H1 (cell line): ENCODE results near the gene SAMD14. TPM values are rescaled to one million over a fixed set of nuclear protein-coding genes. Genes with fewer than 3 reads are reported as not detected.

ENCODE experiments used
- CTCF ChIA-PET: fragments of 300-600 bp; sonication (Branson Sonifier 250); formaldehyde crosslinking; loops from one replicate; lab custom pipeline; 2021; ENCODE audit not compliant: partially characterized antibody; lab: Charles Lee
- POLR2A ChIA-PET: fragments of 300-600 bp; sonication (Branson Sonifier 250); formaldehyde crosslinking; loops from one replicate; lab custom pipeline; 2021; ENCODE audit warnings: inconsistent platforms; ENCODE audit not compliant: partially characterized antibody; lab: Charles Lee
- DNase-seq, 2 experiments: peaks; one replicate each; pipeline versions ENCODE4 v3.0.0 to v3.0.0-alpha.2; 2010 to 2022; ENCODE audit warnings: low spot score in 2 of 2, low read depth in 1 of 2, mixed read lengths in 1 of 2
- FAIRE-seq: peaks from 2 replicates; lab custom pipeline; 2011; peaks lifted over from hg19 to GRCh38; lab: Jason Lieb, UNC
- H2AFZ ChIP-seq: 2 replicates; pipeline ENCODE4 v1.8.1; 2012; ENCODE audit warnings: low read length, inconsistent platforms
- H2AK5ac ChIP-seq: 2 replicates; pipeline ENCODE4 v1.6.1; 2013; ENCODE audit warnings: low read depth, low read length
- H2BK120ac ChIP-seq: replicated peaks from 2 replicates; pipeline ENCODE3; 2013; ENCODE audit warnings: low read depth, low read length, inconsistent platforms
- H2BK12ac ChIP-seq: 2 replicates; pipeline ENCODE4 v1.6.1; 2013; ENCODE audit warnings: low read depth, low read length
- H2BK15ac ChIP-seq: 2 replicates; pipeline ENCODE4 v1.6.1; 2013; ENCODE audit warnings: low read length
- H2BK20ac ChIP-seq: 2 replicates; pipeline ENCODE4 v1.6.1; 2013; ENCODE audit warnings: low read length
- H2BK5ac ChIP-seq: 2 replicates; pipeline ENCODE4 v1.6.1; 2013; ENCODE audit warnings: low read depth, low read length
- H3K14ac ChIP-seq: 2 replicates; pipeline ENCODE4 v1.6.1; 2013; ENCODE audit warnings: inconsistent platforms; ENCODE audit not compliant: insufficient read length
- H3K18ac ChIP-seq: 2 replicates; pipeline ENCODE4 v1.6.1; 2013; ENCODE audit warnings: low read length; ENCODE audit errors: extremely low read depth
- H3K23ac ChIP-seq: 2 replicates; pipeline ENCODE4 v1.6.1; 2013; ENCODE audit warnings: inconsistent platforms; ENCODE audit not compliant: insufficient read length
- H3K23me2 ChIP-seq: 2 replicates; pipeline ENCODE4 v1.6.1; 2013; ENCODE audit warnings: low read depth, low read length
- H3K27ac ChIP-seq: 2 replicates; pipeline ENCODE4 v1.6.1; 2011; ENCODE audit warnings: low read depth, low read length, inconsistent platforms
- H3K27me3 ChIP-seq, 4 experiments: replicated peaks in 1 of 4; 1 replicate in 1 of 4; 2 replicates in 3 of 4; pipeline versions ENCODE4 v1.6.1 to v1.8.1; 2011 to 2013; ENCODE audit warnings: low read length in 3 of 4, mild to moderate bottlenecking in 3 of 4, inconsistent platforms in 2 of 4, mixed read lengths in 2 of 4, moderate library complexity in 1 of 4; ENCODE audit not compliant: control insufficient read depth in 3 of 4, insufficient read depth in 3 of 4; ENCODE audit errors: extremely low read depth in 1 of 4
- H3K36me3 ChIP-seq, 4 experiments: 2 replicates each; pipeline versions ENCODE4 v1.6.1 to v1.8.1; 2011 to 2013; ENCODE audit warnings: mild to moderate bottlenecking in 4 of 4, low read length in 3 of 4, moderate library complexity in 2 of 4, control low read depth in 1 of 4, inconsistent platforms in 1 of 4; ENCODE audit not compliant: insufficient read depth in 4 of 4, control insufficient read depth in 2 of 4
- H3K4ac ChIP-seq: replicated peaks from 2 replicates; pipeline ENCODE3; 2013; ENCODE audit warnings: low read length, low read depth, mixed read lengths, inconsistent platforms; ENCODE audit not compliant: insufficient read length
- H3K4me1 ChIP-seq, 4 experiments: replicated peaks in 1 of 4; 1 replicate in 1 of 4; 2 replicates in 3 of 4; pipeline versions ENCODE4 v1.6.1 to v1.8.1; 2011 to 2013; ENCODE audit warnings: low read length in 3 of 4, inconsistent platforms in 2 of 4, mixed read lengths in 1 of 4; ENCODE audit not compliant: insufficient read depth in 4 of 4, control insufficient read depth in 3 of 4
- H3K4me2 ChIP-seq, 2 experiments: 2 replicates each; pipeline versions ENCODE4 v1.6.1 to v1.8.1; 2011 to 2013; ENCODE audit warnings: low read depth in 2 of 2, low read length in 2 of 2, control low read depth in 1 of 2, inconsistent platforms in 1 of 2, mild to moderate bottlenecking in 1 of 2; ENCODE audit not compliant: insufficient read depth in 1 of 2
- H3K4me3 ChIP-seq, 4 experiments: fragments of 200-600, 300-600 bp in 1 of 4; sonication (generic), shearing (Covaris generic), sonication (Bioruptor Twin) in 1 of 4; 2 replicates each; pipeline versions ENCODE4 v1.5.1 to v1.8.1; 2011 to 2016; ENCODE audit warnings: low read length in 4 of 4, low read depth in 3 of 4, control low read depth in 2 of 4, inconsistent platforms in 2 of 4, mild to moderate bottlenecking in 2 of 4, mixed read lengths in 1 of 4, moderate library complexity in 1 of 4; ENCODE audit not compliant: insufficient read depth in 2 of 4; ENCODE audit errors: extremely low read depth in 1 of 4
- H3K56ac ChIP-seq: replicated peaks from 2 replicates; pipeline ENCODE3; 2013; ENCODE audit warnings: low read depth, mild to moderate bottlenecking, mixed read lengths, low read length, inconsistent platforms; ENCODE audit not compliant: insufficient read length
- H3K79me1 ChIP-seq: 2 replicates; pipeline ENCODE4 v1.6.1; 2013; ENCODE audit warnings: low read depth, low read length, control low read depth
- H3K79me2 ChIP-seq, 2 experiments: 2 replicates each; pipeline versions ENCODE4 v1.6.1 to v1.8.1; 2012 to 2013; ENCODE audit warnings: low read length in 2 of 2, mild to moderate bottlenecking in 2 of 2, inconsistent platforms in 1 of 2; ENCODE audit not compliant: insufficient read depth in 2 of 2, control insufficient read depth in 1 of 2
- H3K9ac ChIP-seq, 4 experiments: replicated peaks in 1 of 4; 1 replicate in 1 of 4; 2 replicates in 3 of 4; pipeline versions ENCODE4 v1.6.1 to v1.8.1; 2011 to 2013; ENCODE audit warnings: low read depth in 3 of 4, low read length in 3 of 4, control low read depth in 2 of 4, mild to moderate bottlenecking in 2 of 4, moderate library complexity in 2 of 4, inconsistent platforms in 1 of 4; ENCODE audit errors: extremely low read depth in 1 of 4
- H3K9me3 ChIP-seq, 2 experiments: 2 replicates each; pipeline versions ENCODE4 v1.6.1 to v1.8.1; 2012 to 2013; ENCODE audit warnings: mild to moderate bottlenecking in 2 of 2, moderate library complexity in 2 of 2, control low read depth in 1 of 2, inconsistent platforms in 1 of 2, low read depth in 1 of 2, low read length in 1 of 2, mixed read lengths in 1 of 2; ENCODE audit not compliant: insufficient read depth in 2 of 2
- H4K20me1 ChIP-seq, 2 experiments: replicated peaks in 1 of 2; 2 replicates each; pipeline versions ENCODE3 to v1.8.1; 2011 to 2013; ENCODE audit warnings: inconsistent platforms in 2 of 2, low read length in 2 of 2, mild to moderate bottlenecking in 1 of 2; ENCODE audit not compliant: insufficient read depth in 2 of 2, control insufficient read depth in 1 of 2
- H4K5ac ChIP-seq: 2 replicates; pipeline ENCODE4 v1.6.1; 2013; ENCODE audit warnings: low read length, low read depth, mixed read lengths, inconsistent platforms; ENCODE audit not compliant: insufficient read length
- H4K8ac ChIP-seq: 2 replicates; pipeline ENCODE4 v1.8.0; 2013; ENCODE audit warnings: mild to moderate bottlenecking, moderate library complexity, low read length, inconsistent platforms; ENCODE audit not compliant: insufficient read depth; ENCODE audit errors: extremely low read depth
- H4K91ac ChIP-seq: replicated peaks from 2 replicates; pipeline ENCODE3; 2013; ENCODE audit warnings: low read length, mixed read lengths, inconsistent platforms; ENCODE audit not compliant: insufficient read length
- CHD2 ChIP-seq: IDR thresholded peaks from 2 replicates; pipeline ENCODE4 v1.6.1; 2012; ENCODE audit warnings: low read length, improper control_type of control experiment
- CTBP2 ChIP-seq: IDR thresholded peaks from 2 replicates; pipeline ENCODE4 v1.7.0; 2011; ENCODE audit warnings: borderline replicate concordance, mild to moderate bottlenecking, moderate library complexity, mixed read lengths, low read length; ENCODE audit not compliant: insufficient read depth, insufficient read length
- EGR1 ChIP-seq: IDR thresholded peaks from 2 replicates; pipeline ENCODE4 v1.6.1; 2011; ENCODE audit warnings: low read depth, low read length, borderline replicate concordance
- EZH2 ChIP-seq: fragments of 200-600 bp; sonication (generic); IDR thresholded peaks from 2 replicates; pipeline ENCODE4 v1.7.1; 2012; ENCODE audit warnings: low read depth, mild to moderate bottlenecking, moderate library complexity, low read length, inconsistent platforms; ENCODE audit not compliant: severe bottlenecking
- JUN ChIP-seq: IDR thresholded peaks from 2 replicates; pipeline ENCODE4 v1.6.1; 2011; ENCODE audit warnings: low read depth, mild to moderate bottlenecking, improper control_type of control experiment, low read length
- KDM5A ChIP-seq: fragments of 200-600 bp; IDR thresholded peaks from 2 replicates; pipeline ENCODE4 v1.7.1; 2012; ENCODE audit warnings: mild to moderate bottlenecking, low read length, inconsistent platforms, mixed read lengths
- MAX ChIP-seq: IDR thresholded peaks from 2 replicates; pipeline ENCODE4 v1.6.1; 2012; ENCODE audit warnings: inconsistent platforms
- NRF1 ChIP-seq: IDR thresholded peaks from 2 replicates; pipeline ENCODE4 v1.6.1; 2011; ENCODE audit warnings: mild to moderate bottlenecking, low read depth, low read length, improper control_type of control experiment
- POU5F1 ChIP-seq: IDR thresholded peaks from 2 replicates; pipeline ENCODE4 v1.6.1; 2011; ENCODE audit warnings: low read depth, mild to moderate bottlenecking, low read length, moderate library complexity
- RBBP5 ChIP-seq: IDR thresholded peaks from 2 replicates; pipeline ENCODE4 v1.7.1; 2012; ENCODE audit warnings: low read depth, mild to moderate bottlenecking, inconsistent platforms, low read length, moderate library complexity, borderline replicate concordance
- RNF2 ChIP-seq: fragments of 200-900, 300-1000 bp; sonication (generic); IDR thresholded peaks from 2 replicates; pipeline ENCODE4 v1.7.1; 2016; ENCODE audit warnings: borderline replicate concordance, low read depth, mild to moderate bottlenecking, antibody characterized with exemption, low read length; ENCODE audit not compliant: poor library complexity, severe bottlenecking; ENCODE audit errors: missing control alignments
- SP2 ChIP-seq: IDR thresholded peaks from 2 replicates; pipeline ENCODE4 v1.6.1; 2012; ENCODE audit warnings: mild to moderate bottlenecking, low read length, inconsistent platforms
- TCF12 ChIP-seq: IDR thresholded peaks from 2 replicates; pipeline ENCODE4 v1.6.1; 2011; ENCODE audit warnings: low read depth, mild to moderate bottlenecking, low read length
- ZNF274 ChIP-seq: IDR thresholded peaks from 2 replicates; pipeline ENCODE4 v1.7.0; 2012; ENCODE audit warnings: low read length, borderline replicate concordance; ENCODE audit errors: extremely low read depth
- WGBS, 2 experiments: shearing (Covaris generic) in 1 of 2; methylation state at CpG; one replicate each; pipeline versions ENCODE4 v1.1.6 to v1.1.7; 2013 to 2015; ENCODE audit warnings: low lambda C conversion rate in 2 of 2, mixed read lengths in 2 of 2, inconsistent platforms in 1 of 2, low coverage in 1 of 2, missing lambda C conversion rate in 1 of 2; ENCODE audit not compliant: insufficient replicate concordance in 2 of 2, insufficient coverage in 1 of 2, insufficient read length in 1 of 2; ENCODE audit errors: extremely low coverage in 1 of 2, missing lambda C conversion rate in 1 of 2; 5-methylcytosine and 5-hydroxymethylcytosine counted together
- polyA plus RNA-seq, 7 experiments: library from polyadenylated mRNA; depleted of rRNA in 3 of 7; stranded (reverse) in 5 of 7; unstranded in 2 of 7; fragments of >200 nt in 5 of 7; fragments of 200-250 nt in 2 of 7; gene quantifications; 1 replicate in 5 of 7; 2 replicates in 1 of 7; 4 replicates in 1 of 7; pipeline versions ENCODE4 v1.2.1 to v1.2.3, GENCODE V29; 2011 to 2013; ENCODE audit warnings: missing spikeins in 2 of 7, mixed read lengths in 2 of 7
- total RNA-seq: library from RNA; stranded (reverse); fragmentation: NEBNext Ultra II Directional; extraction: Animal tissue kit (Norgen Biotek cat#: 25700); gene quantifications from 2 replicates; pipeline ENCODE4 v1.2.1, GENCODE V29; 2021

Gene SAMD14
- total and polyA plus RNA-seq, 2 of the 8 experiments (the other 6 are each of a cell fraction or from before 2014, with no cell fraction given) = 5.7 to 5.8 TPM

GRCh38 chr17:50074227-50074626 is 55.7 kb downstream of the SAMD14 start:
- Histone ChIP-seq H3K27ac (no peak overlapping the region), H3K4me2 (no peak overlapping the region), H3K23ac (no peak overlapping the region), H2BK20ac (no peak overlapping the region), H3K9me3 (peaks cover 0 to 3% of the 10 kb centered on the region in 2 experiments; a peak in 1 of 4 replicates), H2BK15ac (no peak overlapping the region), H3K27me3 (no peaks in the 10 kb centered on the region; a peak in 2 of 7 replicates), H4K5ac (no peak overlapping the region), H2BK120ac (no peak overlapping the region), H2BK12ac (no peak overlapping the region), H3K4me1 (peaks cover 0 to 4% (median 3%) of the 10 kb centered on the region in 4 experiments; a peak in 3 of 7 replicates), H2AFZ (no peak overlapping the region), H3K18ac (no peak overlapping the region), H3K23me2 (no peaks in the 10 kb centered on the region), H3K14ac (no peak overlapping the region), H4K91ac (no peak overlapping the region), H2BK5ac (no peak overlapping the region), H3K4ac (no peak overlapping the region), H3K79me1 (no peaks in the 10 kb centered on the region), H2AK5ac (no peak overlapping the region), H3K9ac (no peak overlapping the region), H3K4me3 (no peak overlapping the region), H3K36me3 (peaks cover 2 to 5% (median 2%) of the 10 kb centered on the region in 4 experiments; a peak in 5 of 8 replicates), H3K56ac (no peak overlapping the region), H4K8ac (no peak overlapping the region), H4K20me1 (peaks cover 0 to 2% of the 10 kb centered on the region in 2 experiments), H3K79me2 (no peaks in the 10 kb centered on the region)
- ChIA-PET POLR2A (interaction anchor here (1.1 kb wide), 1 partner anchor 13 kb away, joined by 3 read pairs; no protein-coding TSS in a partner anchor), CTCF (interaction anchor here (0.7 to 10.1 kb wide), 8 partner anchors 13 to 519 kb away, joined by 3 to 169 read pairs (median 6); partner anchors contain the start of gene ITGA3)
- WGBS, 2 experiments = 93% methylated on average over 6 of the region's 6 CpGs; no CpG with 5 or more reads in 1 of the 2 experiments
- FAIRE-seq (no peak), DNase-seq (no peak)
- TF ChIP-seq EZH2 = no peak
- no peak for TF ChIP-seq JUN
- no peak for TF ChIP-seq NRF1
- TF ChIP-seq KDM5A = no peak
- no peak for TF ChIP-seq POU5F1
- no peak for TF ChIP-seq SP2
- TF ChIP-seq CTBP2 = no peak
- no peak for TF ChIP-seq CHD2
- no peak for TF ChIP-seq RBBP5
- no peak for TF ChIP-seq ZNF274
- TF ChIP-seq RNF2 = no peak
- TF ChIP-seq MAX = no peak
- no peak for TF ChIP-seq TCF12
- TF ChIP-seq EGR1 = no peak
